Measurements from ENCODE around the gene ATAT1. TPM values are rescaled to one million over a fixed set of nuclear protein-coding genes. Genes with fewer than 3 reads are reported as not detected.

The ATAT1 gene
- total RNA-seq, 2 donors from 2014 or later: 5.2 to 7.2 TPM

DNA sequence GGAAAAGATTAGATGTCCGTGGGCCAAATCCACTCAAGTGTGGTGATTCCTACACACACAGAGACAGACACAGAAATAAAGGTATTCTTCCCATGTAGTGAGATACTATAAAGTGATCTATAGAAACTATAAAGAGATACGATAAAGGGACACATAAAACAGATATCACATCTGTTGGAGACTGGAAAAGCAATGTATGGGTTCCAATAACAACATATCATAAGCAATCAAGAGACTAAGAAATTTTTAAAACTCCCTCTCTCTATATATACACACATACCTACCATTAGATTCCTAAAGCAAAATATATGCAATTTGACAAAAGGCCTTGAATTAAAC lies 14.8 kb upstream of the ATAT1 start:
- intact Hi-C loops (cut with DNase I): no loop called here
- no peak for DNase-seq (ENCODE audit: low spot score)

DNA sequence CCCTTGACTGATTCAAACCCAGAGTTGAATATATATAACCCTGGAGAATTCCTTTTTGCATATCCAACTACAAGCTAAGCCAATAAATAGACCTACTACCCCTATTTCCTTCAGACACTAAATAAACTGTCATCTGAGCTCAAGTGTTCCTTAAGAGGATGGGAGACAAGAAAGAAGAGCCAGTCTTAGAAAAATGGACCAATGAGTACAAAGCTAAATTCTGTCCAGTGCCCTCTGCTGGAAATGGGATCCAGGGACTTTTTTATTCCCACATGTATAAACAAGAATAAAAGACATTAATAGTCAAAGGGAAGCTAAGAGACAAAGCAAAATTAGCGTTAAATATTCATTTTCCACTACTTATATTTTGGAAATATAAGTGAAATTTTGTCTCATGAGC lies 14.5 kb upstream of the ATAT1 start:
- intact Hi-C loops (cut with DNase I): no loop called here

GRCh38 chr6:30612687-30613248 lies 13.9 kb upstream of the ATAT1 start:
- peak; percentile 24 for DNase-seq (ENCODE audit: low spot score)
- intact Hi-C loops (cut with DNase I): no loop called here

More for the DNA sequence above, 14.5 kb upstream of the ATAT1 start:
- no peak for DNase-seq (ENCODE audit: low spot score)

DNA sequence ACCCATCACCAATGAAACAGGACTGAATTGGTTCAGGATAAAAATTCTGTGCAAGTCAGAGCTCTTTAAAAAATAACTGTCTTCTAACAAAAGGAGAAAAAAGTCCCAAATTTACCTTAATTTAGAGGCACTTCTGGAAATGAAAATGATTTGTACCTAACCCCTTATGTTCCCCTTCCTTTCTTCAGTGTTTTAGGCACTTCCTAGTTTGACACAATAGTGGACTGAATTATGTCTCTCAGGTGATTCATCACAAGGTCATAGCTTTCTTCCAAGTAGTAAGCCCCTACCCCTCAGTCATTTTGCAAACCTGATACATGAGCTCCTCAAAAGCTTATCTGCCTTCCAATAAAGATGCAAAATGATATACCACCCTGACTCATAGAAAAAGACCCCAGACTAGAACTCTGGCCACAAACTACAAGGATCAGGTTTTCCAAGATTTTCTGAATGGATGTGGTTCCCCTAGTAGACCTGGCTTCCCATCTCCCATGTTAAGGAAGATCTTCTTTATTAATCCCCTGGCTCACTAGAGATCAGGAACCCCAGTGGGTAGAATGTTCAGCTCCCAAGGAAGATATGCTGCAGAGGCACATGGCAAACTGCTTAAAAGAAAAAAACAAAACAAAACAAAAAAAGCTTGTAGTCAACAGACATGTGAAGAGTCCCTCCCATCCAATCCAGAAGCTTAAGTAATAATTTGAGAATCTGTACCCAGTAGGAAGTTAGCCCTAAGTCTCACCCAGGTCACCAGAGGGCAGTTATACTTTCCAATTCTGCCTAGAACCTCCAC lies 13.2 kb upstream of the ATAT1 start:
- intact Hi-C loops (cut with DNase I): no loop called here
- DNase-seq (ENCODE audit: low spot score): no peak

- intact Hi-C loops (cut with DNase I): no loop called here
- peak; percentile 10 for DNase-seq (ENCODE audit: low spot score)
These were observed 12.4 kb upstream of the ATAT1 start for GRCh38 chr6:30614044-30614842.

- peak; percentile 88 for DNase-seq (ENCODE audit: low spot score)
These were observed 11.8 kb upstream of the ATAT1 start for GRCh38 chr6:30614843-30615218.

DNA sequence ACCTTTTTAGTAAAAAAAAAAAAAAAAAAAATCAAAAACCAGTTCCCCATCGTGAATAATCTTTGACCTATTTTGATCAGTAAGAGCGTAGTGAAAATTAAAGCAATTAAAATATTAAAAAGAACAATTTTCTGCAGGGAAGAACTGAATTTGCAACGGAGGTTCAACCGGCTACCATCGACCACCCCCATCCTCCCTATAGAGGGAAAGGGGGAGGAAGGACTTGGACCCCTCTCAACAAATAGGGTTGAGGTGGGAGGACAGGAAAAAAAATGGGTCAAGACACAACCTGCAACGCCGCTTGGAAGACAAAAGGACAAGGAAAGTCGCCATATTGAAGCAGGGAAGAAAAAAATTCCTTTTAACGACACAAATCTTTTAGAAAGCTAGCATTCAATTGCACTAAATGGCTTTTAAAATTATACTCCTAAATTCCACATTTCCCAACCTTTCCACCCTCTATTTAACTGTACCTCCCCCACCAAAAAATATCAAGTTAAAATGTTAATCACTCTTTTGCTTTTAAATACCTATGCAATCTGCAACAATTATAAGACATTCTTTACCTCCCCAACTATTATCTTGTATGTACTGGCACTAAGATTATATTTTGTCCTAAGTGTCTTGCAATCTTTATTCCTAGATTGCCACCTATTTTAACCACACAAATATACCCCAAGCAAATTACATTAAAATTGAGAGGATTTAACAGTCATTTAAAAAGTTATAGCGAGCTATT lies 11.3 kb upstream of the ATAT1 start:
- DNase-seq (ENCODE audit: low spot score): peak; percentile 34
- intact Hi-C loops (cut with DNase I): no loop called here

More at GRCh38 chr6:30614843-30615218, 11.8 kb upstream of the ATAT1 start:
- intact Hi-C loops (cut with DNase I): no loop called here

DNA sequence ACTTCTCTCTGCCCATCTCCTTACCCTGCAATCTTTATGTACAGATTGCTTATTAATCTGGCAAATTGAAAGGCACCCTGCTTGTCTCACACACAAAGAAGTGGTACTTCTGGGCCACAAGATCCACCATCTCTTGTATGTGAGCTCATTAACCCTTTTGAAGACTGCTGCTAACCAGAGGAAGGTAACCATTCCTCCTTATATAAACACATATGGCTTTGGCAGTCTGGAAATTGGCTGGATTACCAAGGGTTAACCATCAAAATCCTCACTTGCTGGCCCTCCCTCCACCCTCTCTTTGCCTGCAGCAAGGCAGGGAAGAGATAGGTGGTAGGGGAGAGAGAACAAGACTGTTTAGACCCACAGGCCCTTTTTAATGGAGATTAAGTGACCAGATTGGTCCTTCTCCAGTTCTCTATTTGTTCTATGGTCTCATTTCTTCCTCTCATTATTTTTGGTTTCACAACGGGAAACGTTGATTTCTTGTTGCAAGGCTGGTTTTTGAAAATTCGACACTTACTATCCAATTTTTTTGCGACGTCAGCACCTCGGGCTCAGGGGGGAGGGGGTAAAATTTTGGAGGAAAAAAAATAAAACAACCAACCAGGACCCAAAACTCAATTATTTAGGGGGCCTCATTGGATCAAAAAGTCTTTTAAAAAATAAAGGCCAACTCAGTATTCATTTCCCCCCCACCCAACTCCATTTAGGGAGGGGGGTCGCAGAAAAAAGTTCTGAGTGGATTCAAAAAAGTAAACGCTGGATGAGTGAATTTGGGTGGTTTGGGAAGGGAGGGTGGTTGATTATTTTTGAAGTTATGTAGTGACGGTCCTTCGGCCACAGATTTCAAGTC lies 10.5 kb upstream of the ATAT1 start:
- peak; percentile 37 for DNase-seq (ENCODE audit: low spot score)
- intact Hi-C loops (cut with DNase I): no loop called here

GRCh38 chr6:30616811-30617564 lies 9.7 kb upstream of the ATAT1 start, which contains the start of gene PPP1R10:
PPP1R10 (minus strand) TSS chr6:30617243; CDS start chr6:30609944, 7,299 bp downstream.
- intact Hi-C loops (cut with DNase I): no loop called here
- DNase-seq (ENCODE audit: low spot score): peak; percentile 99

DNA sequence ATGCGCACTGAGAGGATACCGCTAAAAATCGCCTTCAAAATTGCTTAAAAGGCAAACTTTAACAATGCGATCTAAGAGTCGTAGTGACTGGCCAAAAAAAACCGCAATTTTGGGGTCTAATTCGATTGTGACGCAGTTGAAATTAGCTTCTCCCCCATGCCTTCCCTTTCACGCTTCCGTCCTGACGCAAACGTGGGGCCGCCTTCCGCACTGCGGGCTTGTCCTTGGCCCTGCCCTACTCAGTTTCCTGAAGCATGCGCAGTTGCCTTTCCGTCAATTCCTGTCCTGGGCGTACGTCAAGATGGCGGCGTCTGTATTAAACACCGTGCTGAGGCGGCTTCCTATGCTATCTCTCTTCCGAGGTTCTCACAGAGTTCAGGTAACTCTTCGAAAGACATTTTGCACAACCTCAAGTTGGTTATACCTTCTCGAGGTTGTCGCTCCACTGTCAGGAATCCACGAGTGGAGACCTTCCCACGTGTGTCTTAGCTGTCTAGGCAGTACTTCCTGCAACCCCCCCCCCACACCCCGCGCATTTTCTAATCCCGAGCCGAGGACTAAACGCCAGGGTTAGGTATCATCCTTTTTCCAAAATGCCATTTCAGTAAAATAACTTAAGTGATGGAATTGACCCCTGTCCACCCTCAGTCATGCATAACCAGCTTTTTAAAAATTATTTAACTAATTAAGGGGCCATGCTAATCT lies 9.0 kb upstream of the ATAT1 start, which contains the start of gene MRPS18B:
MRPS18B (plus strand) TSS at position 276 of the 705 bp plus-strand sequence; CDS start at position 302, 26 bp downstream.
- intact Hi-C loops (cut with DNase I): no loop called here
- DNase-seq (ENCODE audit: low spot score): peak; percentile 99

DNA sequence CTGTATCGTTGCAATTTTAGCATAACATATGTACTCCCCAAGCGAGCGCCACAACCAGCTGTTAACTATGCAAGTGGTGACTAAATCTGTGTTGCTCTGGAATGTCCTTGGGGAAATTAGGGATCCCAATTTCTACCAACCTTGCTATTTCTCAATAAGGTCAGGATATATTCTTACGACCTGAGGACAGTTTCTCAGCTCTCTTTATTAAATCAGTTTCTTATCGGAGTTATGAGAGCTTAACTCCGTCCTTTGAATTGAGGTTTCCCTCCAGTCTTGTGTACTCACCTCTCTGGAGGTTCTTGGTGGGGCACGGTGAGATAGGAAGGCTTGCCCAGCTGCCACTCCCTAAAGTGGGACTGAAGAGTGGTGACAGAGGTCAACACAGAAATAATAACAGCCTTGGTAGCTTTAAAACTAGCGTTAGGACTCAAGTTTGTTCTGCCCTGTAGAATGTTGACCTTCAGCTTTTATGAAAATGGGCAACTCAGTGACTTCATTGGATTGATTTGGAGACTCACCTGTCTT lies 8.3 kb upstream of the ATAT1 start:
- DNase-seq (ENCODE audit: low spot score): peak; percentile 42
- intact Hi-C loops (cut with DNase I): no loop called here

- intact Hi-C loops (cut with DNase I): no loop called here
- peak; percentile 35 for DNase-seq (ENCODE audit: low spot score)
These were observed 7.1 kb upstream of the ATAT1 start for GRCh38 chr6:30619561-30619960.

GRCh38 chr6:30625511-30625910 lies 1.2 kb upstream of the ATAT1 start:
- DNase-seq (ENCODE audit: low spot score): peak; percentile 37
- intact Hi-C loops (cut with DNase I): loop anchor here in 1 of 2 donors (10.0 kb wide), 1 partner anchor 99 kb away; the partner anchor contains the start of gene TUBB

GRCh38 chr6:30635834-30636233 lies 9.2 kb downstream of the ATAT1 start:
- DNase-seq (ENCODE audit: low spot score): no peak
- intact Hi-C loops (cut with DNase I): no loop called here

DNA sequence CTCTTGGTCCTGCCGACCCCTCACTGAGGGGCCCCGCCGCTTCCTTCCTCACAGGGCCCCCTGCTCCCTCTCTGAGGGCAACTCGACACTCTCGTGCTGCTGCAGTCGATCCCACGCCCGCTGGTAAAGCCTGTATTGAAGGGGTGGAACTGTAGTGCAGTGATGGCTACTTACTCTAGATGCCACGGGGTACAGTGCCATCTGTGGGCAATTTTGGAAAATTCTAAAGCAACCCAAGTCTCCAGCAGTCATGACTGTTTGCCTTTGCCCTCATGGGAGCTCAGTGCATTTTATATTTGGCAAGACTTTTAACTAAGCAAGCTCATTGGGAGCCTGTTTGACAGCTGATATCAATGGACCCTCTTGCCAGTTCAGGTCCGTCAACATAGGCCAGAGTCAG lies 13.8 kb downstream of the ATAT1 start:
- intact Hi-C loops (cut with DNase I): no loop called here

DNA sequence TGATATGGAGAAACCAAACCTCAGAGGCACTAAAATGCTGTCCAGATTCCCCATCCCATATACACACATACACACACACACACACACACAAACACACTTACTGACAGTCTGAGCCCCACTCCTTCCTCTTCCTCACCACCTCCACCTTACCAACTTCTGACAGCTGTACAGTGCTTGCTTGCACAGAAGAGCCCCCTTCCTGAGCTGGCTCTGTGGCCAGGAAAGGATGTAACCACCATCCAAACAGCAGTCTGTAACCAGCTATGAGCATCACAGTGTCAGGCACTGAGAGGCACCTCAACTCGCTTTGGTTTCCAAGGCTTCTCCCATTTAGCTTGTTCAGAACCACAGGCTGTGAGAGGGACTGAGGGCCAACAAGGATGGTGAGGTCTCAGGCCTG lies 14.4 kb downstream of the ATAT1 start:
- intact Hi-C loops (cut with DNase I): no loop called here
- no peak for DNase-seq (ENCODE audit: low spot score)

More for the DNA sequence above, 13.8 kb downstream of the ATAT1 start:
- DNase-seq (ENCODE audit: low spot score): no peak

- DNase-seq (ENCODE audit: low spot score): no peak
- intact Hi-C loops (cut with DNase I): no loop called here
These were observed 17.0 kb downstream of the ATAT1 start for GRCh38 chr6:30643656-30644055.

Data from posterior vena cava (tissue), 2 donors.